IPS-18c (cell line): ENCODE data around the gene TTC39B.
"Not testable (repeated sequence)": the region's sequence is repeated elsewhere in the genome, so short reads cannot be mapped to it uniquely, and the experiment has no call there.

Experiments used
- H3K4me3 ChIP-seq: 2 replicates; pipeline ENCODE4 v1.7.0; 2013; ENCODE audit warnings: low read depth, mild to moderate bottlenecking, low read length, moderate library complexity; ENCODE audit not compliant: insufficient read depth
- H3K9me3 ChIP-seq: one replicate; pipeline ENCODE4 v1.6.1; 2013; ENCODE audit warnings: mild to moderate bottlenecking, low read length, moderate library complexity; ENCODE audit not compliant: control insufficient read depth, insufficient read depth

TTC39B gene

DNA sequence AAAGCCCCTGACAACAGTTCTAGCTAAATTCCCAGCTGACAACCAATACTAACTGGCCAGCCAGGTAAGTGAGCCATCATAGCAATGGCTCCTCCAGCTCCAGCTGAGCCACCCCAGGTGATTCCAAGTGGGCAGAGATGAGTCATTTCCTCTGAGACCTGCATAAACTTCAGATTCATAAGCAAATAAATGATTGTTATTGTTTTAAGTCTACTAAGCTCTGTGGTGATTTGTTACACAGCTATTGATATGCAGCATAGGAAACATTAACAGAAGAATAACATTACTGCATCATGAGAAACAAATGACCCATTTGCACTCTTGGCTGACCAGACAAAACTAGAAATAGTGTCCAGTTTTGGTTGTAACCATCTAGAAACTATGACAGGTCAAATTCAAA is 60.3 kb downstream of the TTC39B start:
- no peaks in the 10 kb centered on the region for H3K9me3 ChIP-seq
- no peak overlapping the region for H3K4me3 ChIP-seq

GRCh38 chr9:15246243-15246642 is 60.8 kb downstream of the TTC39B start:
- Histone ChIP-seq H3K4me3 (no peak overlapping the region), H3K9me3 (no peaks in the 10 kb centered on the region)

DNA sequence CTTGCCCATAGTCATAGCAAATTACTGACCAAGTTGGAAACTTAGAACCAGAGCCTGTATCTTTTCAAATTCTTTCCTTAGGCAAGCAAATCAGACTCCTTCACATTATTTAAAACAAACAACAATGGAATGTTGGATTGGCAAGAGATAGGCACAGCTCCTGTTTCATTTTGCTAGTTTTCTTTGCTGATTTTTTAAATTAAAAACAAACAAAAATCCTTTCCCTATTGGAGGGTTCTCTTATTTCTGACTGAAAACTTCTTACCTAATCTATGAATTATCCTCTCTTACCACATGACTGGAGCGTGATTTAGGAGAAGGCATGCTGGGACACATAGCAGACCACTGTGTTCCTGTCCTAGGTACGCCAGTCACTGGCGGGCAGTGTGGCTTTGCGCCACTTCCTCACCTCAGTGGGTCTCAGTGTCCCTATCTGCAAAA is 63.0 kb downstream of the TTC39B start:
- H3K9me3 ChIP-seq, result no peaks in the 10 kb centered on the region
- no peak overlapping the region for H3K4me3 ChIP-seq

GRCh38 chr9:15243081-15243480 is 63.9 kb downstream of the TTC39B start:
- Histone ChIP-seq H3K4me3 (no peak overlapping the region), H3K9me3 (no peaks in the 10 kb centered on the region)

DNA sequence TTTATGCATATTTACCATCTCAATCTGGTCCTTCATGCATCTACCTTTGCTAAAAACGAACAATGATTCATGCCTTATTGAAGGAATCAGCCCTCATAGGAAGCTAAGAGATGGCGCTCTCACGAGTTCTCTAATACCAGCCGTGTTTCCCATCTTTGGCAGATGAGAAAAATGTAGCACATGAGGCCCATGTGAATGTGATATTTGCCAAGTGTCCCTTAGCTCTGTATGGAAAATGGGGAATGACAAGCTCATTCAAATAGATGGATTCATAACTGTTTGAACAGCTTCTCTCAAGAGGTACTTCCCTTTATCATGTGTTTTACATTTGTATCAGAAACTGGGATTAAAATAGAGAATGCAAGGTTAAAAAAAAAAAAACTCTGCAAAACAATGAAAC is 66.1 kb downstream of the TTC39B start:
- H3K9me3 ChIP-seq, result no peaks in the 10 kb centered on the region
- H3K4me3 ChIP-seq, result no peak overlapping the region

DNA sequence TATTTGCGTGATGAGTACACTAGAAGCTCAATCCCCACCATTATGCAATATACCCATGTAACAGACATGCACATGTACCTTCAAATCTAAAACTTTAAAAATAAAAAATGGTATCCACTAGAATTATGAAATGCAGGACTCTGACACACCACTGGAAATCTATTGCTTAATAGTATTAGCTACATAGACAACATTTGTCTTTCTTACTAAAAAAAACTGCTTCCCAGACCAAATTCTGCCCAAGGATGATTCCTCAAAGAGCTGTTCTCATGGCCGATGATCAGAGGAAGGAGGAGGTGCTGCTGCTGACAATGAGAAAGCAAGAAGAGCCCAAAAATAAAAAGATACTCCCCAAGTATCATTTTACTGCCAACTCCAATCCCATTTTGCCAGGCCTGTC is 67.2 kb downstream of the TTC39B start:
- Histone ChIP-seq H3K9me3 (no peaks in the 10 kb centered on the region), H3K4me3 (no peak overlapping the region)

- H3K9me3 ChIP-seq, result no peaks in the 10 kb centered on the region
- H3K4me3 ChIP-seq, result no peak overlapping the region
These were observed 68.4 kb downstream of the TTC39B start for GRCh38 chr9:15238646-15239045.

- no peak overlapping the region for H3K4me3 ChIP-seq
- no peaks in the 10 kb centered on the region for H3K9me3 ChIP-seq
These were observed 71.4 kb downstream of the TTC39B start for GRCh38 chr9:15235658-15236057.

DNA sequence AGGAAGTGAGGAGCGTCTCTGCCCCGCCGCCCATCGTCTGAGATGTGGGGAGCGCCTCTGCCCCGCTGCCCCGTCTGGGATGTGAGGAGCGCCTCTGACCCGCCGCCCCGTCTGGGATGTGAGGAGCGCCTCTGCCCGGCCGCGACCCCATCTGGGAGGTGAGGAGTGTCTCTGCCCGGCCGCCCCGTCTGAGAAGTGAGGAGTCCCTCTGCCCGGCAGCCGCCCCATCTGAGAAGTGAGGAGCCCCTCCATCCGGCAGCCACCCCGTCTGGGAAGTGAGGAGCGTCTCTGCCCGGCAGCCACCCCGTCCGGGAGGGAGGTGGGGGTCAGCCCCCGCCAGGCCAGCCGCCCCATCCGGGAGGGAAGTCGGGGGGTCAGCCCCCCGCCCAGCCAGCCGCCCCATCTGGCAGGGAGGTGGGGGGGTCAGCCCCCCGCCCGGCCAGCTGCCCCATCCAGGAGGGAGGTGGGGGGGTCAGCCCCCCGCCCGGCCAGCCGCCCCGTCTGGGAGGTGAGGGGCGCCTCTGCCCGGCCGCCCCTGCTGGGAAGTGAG is 73.0 kb downstream of the TTC39B start:
- not testable (repeated sequence) for H3K4me3 ChIP-seq, H3K9me3 ChIP-seq

GRCh38 chr9:15232706-15233280 is 74.2 kb downstream of the TTC39B start:
- not testable (repeated sequence) for H3K4me3 ChIP-seq, H3K9me3 ChIP-seq

- no peak overlapping the region for H3K4me3 ChIP-seq
- no peaks in the 10 kb centered on the region for H3K9me3 ChIP-seq
These were observed 75.0 kb downstream of the TTC39B start for GRCh38 chr9:15231788-15232635.

DNA sequence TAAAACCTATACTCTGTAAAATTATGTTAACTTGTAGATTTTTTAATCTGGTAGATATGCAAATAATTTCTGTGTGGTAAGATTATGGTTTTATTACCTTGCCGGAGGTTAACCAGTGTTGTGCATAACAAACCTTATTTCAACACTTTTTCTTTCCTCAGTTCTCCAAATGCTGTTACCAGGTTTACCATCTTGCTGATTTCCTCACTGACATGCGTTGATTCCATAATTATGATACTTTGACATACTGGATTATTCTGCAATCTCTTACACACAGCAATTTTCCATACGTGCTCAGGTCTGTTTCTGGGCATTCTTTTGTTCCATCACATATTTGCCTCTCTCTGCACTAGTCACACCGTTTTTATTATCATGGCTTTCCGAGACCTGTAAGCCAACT is 77.6 kb downstream of the TTC39B start:
- H3K9me3 ChIP-seq, result no peaks in the 10 kb centered on the region
- no peak overlapping the region for H3K4me3 ChIP-seq

DNA sequence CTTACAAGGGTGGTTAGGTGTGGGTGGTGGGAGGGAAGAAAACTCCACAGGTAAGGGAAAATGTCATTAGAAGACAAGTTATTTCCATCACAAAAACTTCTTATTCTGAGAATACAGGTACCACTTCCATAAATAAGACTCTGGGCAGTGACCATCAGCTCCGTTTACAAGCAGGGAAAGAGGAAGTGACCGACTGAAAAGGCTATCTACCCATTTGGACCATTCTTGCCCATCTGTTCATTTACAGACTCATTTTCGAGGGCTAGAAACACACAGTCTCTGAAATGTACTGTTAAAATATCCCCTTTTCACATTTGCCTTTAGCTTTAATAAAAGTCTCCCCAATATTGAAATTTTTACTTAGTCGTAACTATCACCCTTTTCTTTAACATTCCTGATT is 79.5 kb downstream of the TTC39B start:
- Histone ChIP-seq H3K4me3 (no peak overlapping the region), H3K9me3 (no peaks in the 10 kb centered on the region)

DNA sequence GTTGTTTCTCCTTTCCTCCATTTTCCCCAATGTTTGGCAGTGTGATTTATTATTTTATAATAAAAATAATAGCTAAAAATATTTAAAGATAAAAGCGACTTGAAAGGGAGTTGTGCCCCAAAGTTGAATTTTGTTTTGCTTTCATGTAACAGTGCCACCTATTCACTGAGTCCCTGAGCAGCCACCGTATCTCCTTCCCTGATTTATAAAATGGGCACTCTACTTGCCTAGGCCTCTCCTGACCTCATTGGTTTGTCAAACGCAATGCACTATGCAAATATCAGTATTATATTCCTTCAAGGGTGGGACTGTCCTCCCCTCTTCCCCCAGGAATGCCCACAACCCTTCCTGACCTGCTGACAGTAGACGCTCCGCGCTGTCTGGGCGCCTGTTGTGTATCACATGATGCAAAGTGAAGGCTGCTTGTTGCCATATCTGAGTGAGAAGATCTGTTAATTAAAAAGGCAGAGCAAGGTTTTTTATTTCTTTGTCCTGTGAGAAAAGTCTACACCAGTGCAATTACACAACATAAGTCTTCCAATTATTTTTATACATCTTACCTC is 81.4 kb downstream of the TTC39B start:
- no peak overlapping the region for H3K4me3 ChIP-seq

DNA sequence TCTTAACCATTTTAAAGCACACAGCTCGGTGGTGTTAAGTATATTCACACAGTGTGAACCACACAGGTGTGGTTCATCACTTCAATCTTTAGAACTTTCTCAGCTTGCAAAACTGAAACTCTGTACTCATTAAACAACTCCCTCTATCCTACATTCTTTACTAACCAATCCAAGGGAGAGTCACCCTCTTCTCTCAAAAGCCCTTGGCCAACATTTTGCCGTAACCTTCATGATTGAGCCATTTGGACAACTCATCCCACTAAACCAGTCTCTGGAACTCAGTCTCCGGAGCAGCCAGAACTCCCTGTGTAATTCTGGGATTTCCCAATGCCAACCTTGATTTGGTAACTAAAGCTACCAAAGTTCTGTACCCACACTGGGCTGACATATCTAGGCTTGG is 84.7 kb downstream of the TTC39B start:
- Histone ChIP-seq H3K4me3 (no peak overlapping the region), H3K9me3 (no peaks in the 10 kb centered on the region)

More for the DNA sequence above, 81.4 kb downstream of the TTC39B start:
- no peaks in the 10 kb centered on the region for H3K9me3 ChIP-seq

- Histone ChIP-seq H3K4me3 (no peak overlapping the region), H3K9me3 (no peaks in the 10 kb centered on the region)
These were observed 85.3 kb downstream of the TTC39B start for GRCh38 chr9:15221746-15222145.

DNA sequence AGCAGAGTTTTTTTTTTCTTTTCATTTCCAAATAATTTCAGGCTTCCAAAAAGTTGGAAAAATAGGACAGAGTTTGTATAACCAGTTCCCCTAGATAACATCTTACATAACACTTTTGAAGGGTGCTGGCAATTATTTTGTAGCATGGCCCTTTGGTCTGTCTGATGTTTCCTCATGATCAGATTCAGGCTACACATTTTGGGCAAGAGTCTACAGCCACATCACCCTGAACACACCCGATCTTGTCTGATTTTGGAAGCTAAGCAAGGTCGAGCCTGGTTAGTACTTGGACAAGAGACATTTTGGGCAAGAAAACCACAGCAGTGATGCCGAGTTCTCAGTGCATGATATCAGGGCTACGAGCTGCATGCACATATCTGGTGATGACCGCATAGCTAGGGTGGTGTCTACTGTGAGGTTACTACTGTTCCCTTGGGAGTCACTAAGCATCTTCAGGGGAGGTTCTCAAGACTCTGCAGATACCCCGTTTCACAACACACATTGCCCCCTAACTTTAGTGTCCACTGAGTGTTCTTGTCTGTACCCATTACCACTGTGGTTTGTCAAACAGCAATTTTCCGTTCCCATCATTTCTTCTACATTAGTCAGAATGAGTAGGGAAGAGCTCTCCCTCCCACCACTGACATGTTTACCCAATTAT is 86.2 kb downstream of the TTC39B start:
- H3K4me3 ChIP-seq, result no peak overlapping the region
- no peaks in the 10 kb centered on the region for H3K9me3 ChIP-seq

DNA sequence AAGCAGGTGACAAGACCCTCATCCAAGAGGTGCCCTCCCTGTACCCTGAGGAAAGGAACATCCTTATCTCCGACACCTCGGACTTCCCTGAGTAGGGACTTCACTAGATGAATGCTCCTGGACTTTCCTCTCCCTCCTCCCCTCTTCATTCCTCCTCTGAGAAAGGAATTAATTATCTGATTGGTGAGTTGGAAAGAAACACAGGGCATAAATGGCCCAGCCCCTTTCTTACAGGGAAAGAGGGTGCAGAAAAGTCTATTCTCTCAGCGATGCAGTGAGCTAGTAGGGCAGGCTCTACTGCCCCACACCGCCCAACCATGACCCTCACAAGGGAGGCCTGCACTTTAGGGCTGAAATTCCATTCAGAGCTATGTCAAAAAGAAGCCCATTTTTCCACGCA is 87.5 kb downstream of the TTC39B start:
- H3K4me3 ChIP-seq, result no peak overlapping the region
- no peaks in the 10 kb centered on the region for H3K9me3 ChIP-seq
